H1 (cell line): ENCODE results near the gene SCOC. TPM values are rescaled to one million over a fixed set of nuclear protein-coding genes. Genes with fewer than 3 reads are reported as not detected.

Experiments used
- CTCF ChIA-PET: fragments of 300-600 bp; sonication (Branson Sonifier 250); formaldehyde crosslinking; loops from one replicate; lab custom pipeline; 2021; ENCODE audit not compliant: partially characterized antibody; lab: Charles Lee
- POLR2A ChIA-PET: fragments of 300-600 bp; sonication (Branson Sonifier 250); formaldehyde crosslinking; loops from one replicate; lab custom pipeline; 2021; ENCODE audit warnings: inconsistent platforms; ENCODE audit not compliant: partially characterized antibody; lab: Charles Lee
- DNase-seq, 2 experiments: peaks; one replicate each; pipeline versions ENCODE4 v3.0.0 to v3.0.0-alpha.2; 2010 to 2022; ENCODE audit warnings: low spot score in 2 of 2, low read depth in 1 of 2, mixed read lengths in 1 of 2
- FAIRE-seq: peaks from 2 replicates; lab custom pipeline; 2011; peaks lifted over from hg19 to GRCh38; lab: Jason Lieb, UNC
- H2AFZ ChIP-seq: 2 replicates; pipeline ENCODE4 v1.8.1; 2012; ENCODE audit warnings: low read length, inconsistent platforms
- H2AK5ac ChIP-seq: 2 replicates; pipeline ENCODE4 v1.6.1; 2013; ENCODE audit warnings: low read depth, low read length
- H2BK120ac ChIP-seq: replicated peaks from 2 replicates; pipeline ENCODE3; 2013; ENCODE audit warnings: low read depth, low read length, inconsistent platforms
- H2BK12ac ChIP-seq: 2 replicates; pipeline ENCODE4 v1.6.1; 2013; ENCODE audit warnings: low read depth, low read length
- H2BK15ac ChIP-seq: 2 replicates; pipeline ENCODE4 v1.6.1; 2013; ENCODE audit warnings: low read length
- H2BK20ac ChIP-seq: 2 replicates; pipeline ENCODE4 v1.6.1; 2013; ENCODE audit warnings: low read length
- H2BK5ac ChIP-seq: 2 replicates; pipeline ENCODE4 v1.6.1; 2013; ENCODE audit warnings: low read depth, low read length
- H3K14ac ChIP-seq: 2 replicates; pipeline ENCODE4 v1.6.1; 2013; ENCODE audit warnings: inconsistent platforms; ENCODE audit not compliant: insufficient read length
- H3K18ac ChIP-seq: 2 replicates; pipeline ENCODE4 v1.6.1; 2013; ENCODE audit warnings: low read length; ENCODE audit errors: extremely low read depth
- H3K23ac ChIP-seq: 2 replicates; pipeline ENCODE4 v1.6.1; 2013; ENCODE audit warnings: inconsistent platforms; ENCODE audit not compliant: insufficient read length
- H3K23me2 ChIP-seq: 2 replicates; pipeline ENCODE4 v1.6.1; 2013; ENCODE audit warnings: low read depth, low read length
- H3K27ac ChIP-seq: 2 replicates; pipeline ENCODE4 v1.6.1; 2011; ENCODE audit warnings: low read depth, low read length, inconsistent platforms
- H3K27me3 ChIP-seq, 4 experiments: replicated peaks in 1 of 4; 1 replicate in 1 of 4; 2 replicates in 3 of 4; pipeline versions ENCODE4 v1.6.1 to v1.8.1; 2011 to 2013; ENCODE audit warnings: low read length in 3 of 4, mild to moderate bottlenecking in 3 of 4, inconsistent platforms in 2 of 4, mixed read lengths in 2 of 4, moderate library complexity in 1 of 4; ENCODE audit not compliant: control insufficient read depth in 3 of 4, insufficient read depth in 3 of 4; ENCODE audit errors: extremely low read depth in 1 of 4
- H3K36me3 ChIP-seq, 4 experiments: 2 replicates each; pipeline versions ENCODE4 v1.6.1 to v1.8.1; 2011 to 2013; ENCODE audit warnings: mild to moderate bottlenecking in 4 of 4, low read length in 3 of 4, moderate library complexity in 2 of 4, control low read depth in 1 of 4, inconsistent platforms in 1 of 4; ENCODE audit not compliant: insufficient read depth in 4 of 4, control insufficient read depth in 2 of 4
- H3K4ac ChIP-seq: replicated peaks from 2 replicates; pipeline ENCODE3; 2013; ENCODE audit warnings: low read length, low read depth, mixed read lengths, inconsistent platforms; ENCODE audit not compliant: insufficient read length
- H3K4me1 ChIP-seq, 4 experiments: replicated peaks in 1 of 4; 1 replicate in 1 of 4; 2 replicates in 3 of 4; pipeline versions ENCODE4 v1.6.1 to v1.8.1; 2011 to 2013; ENCODE audit warnings: low read length in 3 of 4, inconsistent platforms in 2 of 4, mixed read lengths in 1 of 4; ENCODE audit not compliant: insufficient read depth in 4 of 4, control insufficient read depth in 3 of 4
- H3K4me2 ChIP-seq, 2 experiments: 2 replicates each; pipeline versions ENCODE4 v1.6.1 to v1.8.1; 2011 to 2013; ENCODE audit warnings: low read depth in 2 of 2, low read length in 2 of 2, control low read depth in 1 of 2, inconsistent platforms in 1 of 2, mild to moderate bottlenecking in 1 of 2; ENCODE audit not compliant: insufficient read depth in 1 of 2
- H3K4me3 ChIP-seq, 4 experiments: fragments of 200-600, 300-600 bp in 1 of 4; sonication (generic), shearing (Covaris generic), sonication (Bioruptor Twin) in 1 of 4; 2 replicates each; pipeline versions ENCODE4 v1.5.1 to v1.8.1; 2011 to 2016; ENCODE audit warnings: low read length in 4 of 4, low read depth in 3 of 4, control low read depth in 2 of 4, inconsistent platforms in 2 of 4, mild to moderate bottlenecking in 2 of 4, mixed read lengths in 1 of 4, moderate library complexity in 1 of 4; ENCODE audit not compliant: insufficient read depth in 2 of 4; ENCODE audit errors: extremely low read depth in 1 of 4
- H3K56ac ChIP-seq: replicated peaks from 2 replicates; pipeline ENCODE3; 2013; ENCODE audit warnings: low read depth, mild to moderate bottlenecking, mixed read lengths, low read length, inconsistent platforms; ENCODE audit not compliant: insufficient read length
- H3K79me1 ChIP-seq: 2 replicates; pipeline ENCODE4 v1.6.1; 2013; ENCODE audit warnings: low read depth, low read length, control low read depth
- H3K79me2 ChIP-seq, 2 experiments: 2 replicates each; pipeline versions ENCODE4 v1.6.1 to v1.8.1; 2012 to 2013; ENCODE audit warnings: low read length in 2 of 2, mild to moderate bottlenecking in 2 of 2, inconsistent platforms in 1 of 2; ENCODE audit not compliant: insufficient read depth in 2 of 2, control insufficient read depth in 1 of 2
- H3K9ac ChIP-seq, 4 experiments: replicated peaks in 1 of 4; 1 replicate in 1 of 4; 2 replicates in 3 of 4; pipeline versions ENCODE4 v1.6.1 to v1.8.1; 2011 to 2013; ENCODE audit warnings: low read depth in 3 of 4, low read length in 3 of 4, control low read depth in 2 of 4, mild to moderate bottlenecking in 2 of 4, moderate library complexity in 2 of 4, inconsistent platforms in 1 of 4; ENCODE audit errors: extremely low read depth in 1 of 4
- H3K9me3 ChIP-seq, 2 experiments: 2 replicates each; pipeline versions ENCODE4 v1.6.1 to v1.8.1; 2012 to 2013; ENCODE audit warnings: mild to moderate bottlenecking in 2 of 2, moderate library complexity in 2 of 2, control low read depth in 1 of 2, inconsistent platforms in 1 of 2, low read depth in 1 of 2, low read length in 1 of 2, mixed read lengths in 1 of 2; ENCODE audit not compliant: insufficient read depth in 2 of 2
- H4K20me1 ChIP-seq, 2 experiments: replicated peaks in 1 of 2; 2 replicates each; pipeline versions ENCODE3 to v1.8.1; 2011 to 2013; ENCODE audit warnings: inconsistent platforms in 2 of 2, low read length in 2 of 2, mild to moderate bottlenecking in 1 of 2; ENCODE audit not compliant: insufficient read depth in 2 of 2, control insufficient read depth in 1 of 2
- H4K5ac ChIP-seq: 2 replicates; pipeline ENCODE4 v1.6.1; 2013; ENCODE audit warnings: low read length, low read depth, mixed read lengths, inconsistent platforms; ENCODE audit not compliant: insufficient read length
- H4K8ac ChIP-seq: 2 replicates; pipeline ENCODE4 v1.8.0; 2013; ENCODE audit warnings: mild to moderate bottlenecking, moderate library complexity, low read length, inconsistent platforms; ENCODE audit not compliant: insufficient read depth; ENCODE audit errors: extremely low read depth
- H4K91ac ChIP-seq: replicated peaks from 2 replicates; pipeline ENCODE3; 2013; ENCODE audit warnings: low read length, mixed read lengths, inconsistent platforms; ENCODE audit not compliant: insufficient read length
- CHD2 ChIP-seq: IDR thresholded peaks from 2 replicates; pipeline ENCODE4 v1.6.1; 2012; ENCODE audit warnings: low read length, improper control_type of control experiment
- EP300 ChIP-seq, 2 experiments: IDR thresholded peaks; 1 replicate in 1 of 2; 2 replicates in 1 of 2; pipeline ENCODE4 v1.6.1; 2011 to 2012; ENCODE audit warnings: low read depth in 2 of 2, low read length in 2 of 2, mild to moderate bottlenecking in 2 of 2, borderline replicate concordance in 1 of 2, inconsistent platforms in 1 of 2, moderate library complexity in 1 of 2
- POU5F1 ChIP-seq: IDR thresholded peaks from 2 replicates; pipeline ENCODE4 v1.6.1; 2011; ENCODE audit warnings: low read depth, mild to moderate bottlenecking, low read length, moderate library complexity
- SAP30 ChIP-seq: fragments of 300-600 bp; sonication (generic); IDR thresholded peaks from 2 replicates; pipeline ENCODE4 v1.7.1; 2012; ENCODE audit warnings: low read length, moderate library complexity, mild to moderate bottlenecking, inconsistent platforms; ENCODE audit not compliant: insufficient read depth, insufficient replicate concordance
- WGBS, 2 experiments: shearing (Covaris generic) in 1 of 2; methylation state at CpG; one replicate each; pipeline versions ENCODE4 v1.1.6 to v1.1.7; 2013 to 2015; ENCODE audit warnings: low lambda C conversion rate in 2 of 2, mixed read lengths in 2 of 2, inconsistent platforms in 1 of 2, low coverage in 1 of 2, missing lambda C conversion rate in 1 of 2; ENCODE audit not compliant: insufficient replicate concordance in 2 of 2, insufficient coverage in 1 of 2, insufficient read length in 1 of 2; ENCODE audit errors: extremely low coverage in 1 of 2, missing lambda C conversion rate in 1 of 2; 5-methylcytosine and 5-hydroxymethylcytosine counted together
- polyA plus RNA-seq, 7 experiments: library from polyadenylated mRNA; depleted of rRNA in 3 of 7; stranded (reverse) in 5 of 7; unstranded in 2 of 7; fragments of >200 nt in 5 of 7; fragments of 200-250 nt in 2 of 7; gene quantifications; 1 replicate in 5 of 7; 2 replicates in 1 of 7; 4 replicates in 1 of 7; pipeline versions ENCODE4 v1.2.1 to v1.2.3, GENCODE V29; 2011 to 2013; ENCODE audit warnings: missing spikeins in 2 of 7, mixed read lengths in 2 of 7
- total RNA-seq: library from RNA; stranded (reverse); fragmentation: NEBNext Ultra II Directional; extraction: Animal tissue kit (Norgen Biotek cat#: 25700); gene quantifications from 2 replicates; pipeline ENCODE4 v1.2.1, GENCODE V29; 2021

SCOC gene
- total and polyA plus RNA-seq, 2 of the 8 experiments (the other 6 are each of a cell fraction or from before 2014, with no cell fraction given), result 12.1 to 33.4 TPM

- Histone ChIP-seq H3K4me1 (no peaks in the 10 kb centered on the region), H3K23me2 (no peaks in the 10 kb centered on the region), H3K18ac (no peak overlapping the region), H3K4ac (no peak overlapping the region), H3K79me1 (no peaks in the 10 kb centered on the region), H4K8ac (no peak overlapping the region), H2AK5ac (no peak overlapping the region), H2AFZ (no peak overlapping the region), H4K91ac (no peak overlapping the region), H2BK120ac (no peak overlapping the region), H3K27ac (no peak overlapping the region), H2BK15ac (no peak overlapping the region), H3K4me3 (no peak overlapping the region), H3K9me3 (no peaks in the 10 kb centered on the region; a peak in 1 of 4 replicates), H2BK20ac (no peak overlapping the region), H3K23ac (no peak overlapping the region), H3K27me3 (no peaks in the 10 kb centered on the region), H4K20me1 (no peaks in the 10 kb centered on the region), H4K5ac (no peak overlapping the region), H3K36me3 (no peaks in the 10 kb centered on the region; a peak in 1 of 8 replicates), H3K56ac (no peak overlapping the region), H3K79me2 (no peaks in the 10 kb centered on the region), H3K14ac (no peak overlapping the region), H3K4me2 (no peak overlapping the region), H2BK5ac (no peak overlapping the region), H3K9ac (no peak overlapping the region), H2BK12ac (no peak overlapping the region)
- POLR2A ChIA-PET, result no interaction called here
- whole genome bisulfite sequencing, 2 experiments, result 94% methylated on average over 1 of the region's 1 CpG; no CpG with 5 or more reads in 1 of the 2 experiments
- CTCF ChIA-PET, result no interaction called here
- FAIRE-seq (no peak), DNase-seq (no peak)
- TF ChIP-seq SAP30 (no peak), EP300 (IDR thresholded peaks at IDR 0.05; ENCODE audit: borderline replicate concordance in 1 of 2, low read depth in 2 of 2, low read length in 2 of 2) (no peak), POU5F1 (no peak), CHD2 (no peak)
Observed at GRCh38 chr4:140408974-140409373, 35.5 kb downstream of the SCOC start.
